Keratinocyte (primary cell): Measurements from ENCODE around the gene SRP54. TPM values are rescaled to one million over a fixed set of nuclear protein-coding genes. Genes with fewer than 3 reads are reported as not detected.

ENCODE experiments used
- DNase-seq: peaks from one replicate; pipeline ENCODE4 v3.0.0-alpha.2; 2011; ENCODE audit warnings: low read depth, missing footprints, low spot score
- FAIRE-seq: peaks from 2 replicates; lab custom pipeline; 2011; peaks lifted over from hg19 to GRCh38; lab: Jason Lieb, UNC
- H2AFZ ChIP-seq: 2 replicates; pipeline ENCODE4 v1.6.0; 2012; ENCODE audit warnings: low read length, control low read depth, inconsistent platforms; ENCODE audit not compliant: control insufficient read depth
- H3K27ac ChIP-seq: 2 replicates; pipeline ENCODE4 v1.5.1; 2011; ENCODE audit warnings: low read length; ENCODE audit not compliant: control insufficient read depth, insufficient read depth
- H3K27me3 ChIP-seq: 3 replicates; pipeline ENCODE4 v1.6.0; 2011; ENCODE audit warnings: low read length; ENCODE audit not compliant: control insufficient read depth, insufficient read depth; ENCODE audit errors: extremely low read depth
- H3K36me3 ChIP-seq, 2 experiments: 2 replicates in 1 of 2; 3 replicates in 1 of 2; pipeline ENCODE4 v1.5.1; 2011; ENCODE audit warnings: low read length in 2 of 2, mild to moderate bottlenecking in 1 of 2; ENCODE audit not compliant: control insufficient read depth in 2 of 2, insufficient read depth in 2 of 2; ENCODE audit errors: extremely low read depth in 1 of 2
- H3K4me1 ChIP-seq: 3 replicates; pipeline ENCODE4 v1.5.1; 2011; ENCODE audit warnings: low read length; ENCODE audit not compliant: control insufficient read depth, insufficient read depth; ENCODE audit errors: extremely low read depth
- H3K4me2 ChIP-seq: 3 replicates; pipeline ENCODE4 v1.6.0; 2011; ENCODE audit warnings: low read depth, low read length; ENCODE audit not compliant: control insufficient read depth, insufficient read depth; ENCODE audit errors: extremely low read depth
- H3K4me3 ChIP-seq, 3 experiments: fragments of 200-600 bp in 1 of 3; sonication (generic) in 1 of 3; 2 replicates in 2 of 3; 3 replicates in 1 of 3; pipeline ENCODE4 v1.5.1; 2011 to 2016; ENCODE audit warnings: low read length in 3 of 3, mild to moderate bottlenecking in 3 of 3, control low read depth in 2 of 3, inconsistent platforms in 1 of 3, low read depth in 1 of 3, mixed read lengths in 1 of 3, mixed run types in 1 of 3, moderate library complexity in 1 of 3; ENCODE audit not compliant: control insufficient read depth in 2 of 3, insufficient read depth in 2 of 3; ENCODE audit errors: extremely low read depth in 1 of 3
- H3K79me2 ChIP-seq: 2 replicates; pipeline ENCODE4 v1.6.0; 2012; ENCODE audit warnings: low read length; ENCODE audit not compliant: control insufficient read depth, insufficient read depth
- H3K9ac ChIP-seq: 3 replicates; pipeline ENCODE4 v1.6.0; 2011; ENCODE audit warnings: low read length; ENCODE audit not compliant: control insufficient read depth, insufficient read depth; ENCODE audit errors: extremely low read depth
- H3K9me1 ChIP-seq: 3 replicates; pipeline ENCODE4 v1.6.0; 2011; ENCODE audit warnings: low read length; ENCODE audit not compliant: control insufficient read depth, insufficient read depth; ENCODE audit errors: extremely low read depth
- H3K9me3 ChIP-seq: 2 replicates; pipeline ENCODE4 v1.5.1; 2012; ENCODE audit warnings: low read depth, low read length; ENCODE audit not compliant: control insufficient read depth
- H4K20me1 ChIP-seq: 3 replicates; pipeline ENCODE4 v1.6.0; 2011; ENCODE audit warnings: low read length; ENCODE audit not compliant: control insufficient read depth, insufficient read depth; ENCODE audit errors: extremely low read depth
- CTCF ChIP-seq, 3 experiments: IDR thresholded peaks in 1 of 3; conservative IDR thresholded peaks in 1 of 3; optimal IDR thresholded peaks in 1 of 3; 2 replicates in 2 of 3; 3 replicates in 1 of 3; pipeline versions ENCODE3 to v1.5.1; 2011; ENCODE audit warnings: low read length in 3 of 3, mild to moderate bottlenecking in 3 of 3, moderate library complexity in 2 of 3, control low read depth in 1 of 3, inconsistent platforms in 1 of 3; ENCODE audit not compliant: insufficient read depth in 2 of 3; ENCODE audit errors: extremely low read depth in 1 of 3
- EZH2 ChIP-seq: IDR thresholded peaks from one replicate; pipeline ENCODE4 v1.6.1; 2012; ENCODE audit warnings: inconsistent platforms, mild to moderate bottlenecking, low read length, moderate library complexity
- dilution Hi-C: fragments of 300-500 bp; cut with MboI; formaldehyde crosslinking; loops from one replicate; pipeline ENCODE4 v1.7.0; 2020; ENCODE audit warnings: low sequenced_read_pairs; ENCODE audit not compliant: extremely low pct_ligation_motif_present
- polyA plus RNA-seq, 5 experiments: library from polyadenylated mRNA; depleted of rRNA in 3 of 5; stranded (reverse) in 3 of 5; stranded (forward) in 1 of 5; unstranded in 1 of 5; fragments of >200 nt; gene quantifications; 1 replicate in 1 of 5; 2 replicates in 3 of 5; 3 replicates in 1 of 5; pipeline versions ENCODE4 v1.2.1 to v1.2.3, GENCODE V29; 2011 to 2012; ENCODE audit warnings: missing spikeins in 2 of 5, low read depth in 1 of 5, low replicate concordance in 1 of 5

The SRP54 gene
- polyA plus RNA-seq, 1 donor (not counting 4 experiments of a cell fraction or from before 2014, with no cell fraction given) = 41.6 TPM

DNA sequence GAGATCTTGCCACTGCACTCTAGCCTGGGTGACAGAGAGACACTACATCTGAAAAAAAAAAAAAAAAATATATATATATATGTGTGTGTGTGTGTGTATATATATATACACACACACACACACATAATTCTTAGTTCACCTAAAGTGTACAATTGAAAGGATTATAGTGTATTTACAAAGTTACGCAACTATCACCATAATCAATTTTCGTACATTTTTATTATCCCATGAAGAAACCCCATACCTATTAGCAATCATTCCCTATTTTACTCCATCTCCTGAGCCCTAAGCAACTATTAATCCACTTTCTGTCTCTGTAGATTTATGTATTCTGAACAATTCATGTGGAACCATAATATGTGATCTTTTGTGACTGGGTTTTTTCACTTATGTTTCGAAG lies 4.4 kb downstream of the SRP54 start:
- no peak overlapping the region for H3K4me3 ChIP-seq
- H3K9me3 ChIP-seq = no peaks in the 10 kb centered on the region
- FAIRE-seq (no peak), DNase-seq (no peak)
- H2AFZ ChIP-seq = no peak overlapping the region
- peaks cover 11% of the 10 kb centered on the region for H3K4me1 ChIP-seq
- TF ChIP-seq CTCF (optimal IDR thresholded peaks at IDR 0.05 in 1 of 3, IDR thresholded peaks at IDR 0.05 in 1 of 3, conservative IDR thresholded peaks at IDR 0.05 in 1 of 3; ENCODE audit: extremely low read depth in 1 of 3, insufficient read depth in 2 of 3, low read length in 3 of 3) (no peak), EZH2 (no peak)
- no peaks in the 10 kb centered on the region for H3K27me3 ChIP-seq
- H3K36me3 ChIP-seq = no peaks in the 10 kb centered on the region
- H3K9ac ChIP-seq = no peak overlapping the region
- no peaks in the 10 kb centered on the region for H3K9me1 ChIP-seq
- no peak overlapping the region for H3K27ac ChIP-seq
- no peaks in the 10 kb centered on the region for H4K20me1 ChIP-seq
- H3K4me2 ChIP-seq = no peak overlapping the region
- peaks cover 85% of the 10 kb centered on the region for H3K79me2 ChIP-seq
- dilution Hi-C loops = no loop called here

DNA sequence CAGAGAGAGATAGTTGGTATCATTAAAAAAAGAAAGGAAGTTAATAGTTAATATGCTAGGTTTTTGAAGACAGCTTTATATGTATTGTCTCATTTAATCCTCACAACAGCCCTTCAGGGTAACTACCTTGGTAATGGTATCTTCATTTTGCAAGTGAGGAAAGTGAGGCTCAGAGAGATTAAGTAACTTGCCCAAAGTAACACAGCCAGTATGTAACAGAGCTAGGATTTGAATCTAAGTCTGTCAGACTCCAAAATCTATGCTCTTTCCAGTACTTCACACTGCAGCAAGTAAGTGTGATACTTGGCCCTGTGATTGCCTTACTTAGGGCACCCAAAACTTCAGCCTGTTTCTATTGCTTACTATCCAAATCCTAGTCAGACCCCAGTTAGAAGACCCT lies 7.0 kb downstream of the SRP54 start:
- dilution Hi-C loops = no loop called here

More for the DNA sequence above, 7.0 kb downstream of the SRP54 start:
- Histone ChIP-seq H3K27me3 (no peaks in the 10 kb centered on the region), H3K4me2 (no peak overlapping the region), H3K9me1 (no peaks in the 10 kb centered on the region), H4K20me1 (no peaks in the 10 kb centered on the region), H3K79me2 (peaks cover 85% of the 10 kb centered on the region), H2AFZ (no peak overlapping the region), H3K9me3 (no peaks in the 10 kb centered on the region), H3K4me3 (no peak overlapping the region), H3K27ac (no peak overlapping the region), H3K9ac (no peak overlapping the region), H3K36me3 (no peaks in the 10 kb centered on the region), H3K4me1 (no peaks in the 10 kb centered on the region)
- DNase-seq (no peak), FAIRE-seq (no peak)
- TF ChIP-seq EZH2 = no peak
- no peak for TF ChIP-seq CTCF (optimal IDR thresholded peaks at IDR 0.05 in 1 of 3, IDR thresholded peaks at IDR 0.05 in 1 of 3, conservative IDR thresholded peaks at IDR 0.05 in 1 of 3; ENCODE audit: extremely low read depth in 1 of 3, insufficient read depth in 2 of 3, low read length in 3 of 3)
